Peyer's patch (tissue), 4 donors: Measurements from ENCODE around the gene GTPBP6. TPM values are rescaled to one million over a fixed set of nuclear protein-coding genes. Genes with fewer than 3 reads are reported as not detected.
A peak's percentile ranks its signal among the peaks of the same experiment; 100 is the strongest.
"Not testable (repeated sequence)": the region's sequence is repeated elsewhere in the genome, so short reads cannot be mapped to it uniquely, and the experiment has no call there.

Experiments
- DNase-seq, 3 donors: peaks; one replicate each; pipeline ENCODE4 v3.0.0-alpha.2; 2017 to 2019
- H3K27ac ChIP-seq, 4 donors: fragments of 200-600 bp; sonication (generic); one replicate each; pipeline ENCODE4 v1.5.1; 2016 to 2019
- H3K27me3 ChIP-seq, 2 donors: fragments of 200-600 bp; sonication (generic); one replicate each; pipeline ENCODE4 v1.5.1; 2019
- H3K36me3 ChIP-seq, 3 donors: fragments of 200-600 bp; sonication (generic); one replicate each; pipeline ENCODE4 v1.5.1; 2016 to 2019
- H3K4me1 ChIP-seq, 4 donors: fragments of 200-600 bp; sonication (generic); one replicate each; pipeline ENCODE4 v1.5.1; 2016 to 2019
- H3K4me3 ChIP-seq, 4 donors: fragments of 200-600 bp; sonication (generic); 1 replicate in 3 of 4; 2 replicates in 1 of 4; pipeline ENCODE4 v1.5.1; 2016 to 2019; ENCODE audit warnings: mild to moderate bottlenecking in 1 of 4
- H3K9me3 ChIP-seq, 4 donors: fragments of 200-600 bp; sonication (generic); one replicate each; pipeline ENCODE4 v1.5.1; 2016 to 2019; ENCODE audit warnings: mild to moderate bottlenecking in 1 of 4
- POLR2A ChIP-seq, 2 donors: fragments of 450-650 bp; IDR thresholded peaks; one replicate each; pipeline ENCODE4 v1.5.1; 2017; ENCODE audit warnings: antibody characterized with exemption in 2 of 2, mild to moderate bottlenecking in 2 of 2, moderate library complexity in 2 of 2
- total RNA-seq, 4 donors: library from RNA; depleted of rRNA; stranded (reverse); fragments of >200 nt; gene quantifications; one replicate each; pipeline ENCODE4 v1.1.0, GENCODE V29; 2016
- TF ChIP-seq, protein P1 (sequence below), 6 experiments: fragments of 450-650 bp in 4 of 6; fragments of 200-600 bp in 2 of 6; sonication (generic) in 1 of 6; IDR thresholded peaks; one replicate each; pipeline ENCODE4 v1.5.1; 2017 to 2019; ENCODE audit warnings: antibody characterized with exemption in 6 of 6, mild to moderate bottlenecking in 3 of 6, moderate library complexity in 1 of 6

The GTPBP6 gene
- total RNA-seq, 4 donors from 2014 or later, result 17.9 to 38.5 (median 30.8) TPM

DNA sequence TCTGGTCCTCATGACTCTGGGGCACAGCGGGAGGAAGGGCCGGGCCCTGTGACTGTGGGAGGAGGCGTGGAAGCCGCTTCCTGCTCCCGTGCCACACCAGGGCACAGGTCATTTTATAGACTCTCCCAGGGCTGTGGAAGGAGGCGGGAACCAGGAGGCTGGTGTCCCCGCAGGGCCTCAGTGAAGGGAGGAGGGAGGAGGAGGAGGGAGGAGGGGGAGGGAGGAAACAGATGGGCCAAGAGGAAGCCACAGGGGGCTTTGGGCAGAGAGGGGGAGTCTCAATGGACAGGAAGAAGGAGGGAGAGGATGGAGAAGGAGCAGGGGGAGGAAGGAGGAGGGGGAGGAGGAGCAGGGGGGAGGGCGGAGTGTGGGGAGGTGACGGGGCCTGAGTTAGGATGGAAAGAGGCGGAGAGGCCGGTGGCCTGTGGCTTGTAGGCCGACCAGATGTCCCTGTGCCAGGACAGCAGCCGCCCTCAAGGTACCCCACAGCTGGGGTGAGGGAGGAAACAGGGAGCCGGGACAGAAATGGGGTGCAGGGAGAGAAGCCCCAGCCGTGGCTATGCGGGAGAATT lies 43.6 kb downstream of the GTPBP6 start:
- Histone ChIP-seq H3K27ac (peak overlapping the region in 3 of 4 donors; percentile 7 to 76 (median 51)), H3K27me3 (no peaks in the 10 kb centered on the region), H3K4me1 (peaks cover 0 to 19% (median 11%) of the 10 kb centered on the region in 4 donors), H3K36me3 (no peaks in the 10 kb centered on the region), H3K9me3 (no peaks in the 10 kb centered on the region), H3K4me3 (peak overlapping the region in 2 of 4 donors; percentile 72 to 74)
- DNase-seq, result peak in 2 of 3 donors; percentile 72
- TF ChIP-seq, protein P1, sequence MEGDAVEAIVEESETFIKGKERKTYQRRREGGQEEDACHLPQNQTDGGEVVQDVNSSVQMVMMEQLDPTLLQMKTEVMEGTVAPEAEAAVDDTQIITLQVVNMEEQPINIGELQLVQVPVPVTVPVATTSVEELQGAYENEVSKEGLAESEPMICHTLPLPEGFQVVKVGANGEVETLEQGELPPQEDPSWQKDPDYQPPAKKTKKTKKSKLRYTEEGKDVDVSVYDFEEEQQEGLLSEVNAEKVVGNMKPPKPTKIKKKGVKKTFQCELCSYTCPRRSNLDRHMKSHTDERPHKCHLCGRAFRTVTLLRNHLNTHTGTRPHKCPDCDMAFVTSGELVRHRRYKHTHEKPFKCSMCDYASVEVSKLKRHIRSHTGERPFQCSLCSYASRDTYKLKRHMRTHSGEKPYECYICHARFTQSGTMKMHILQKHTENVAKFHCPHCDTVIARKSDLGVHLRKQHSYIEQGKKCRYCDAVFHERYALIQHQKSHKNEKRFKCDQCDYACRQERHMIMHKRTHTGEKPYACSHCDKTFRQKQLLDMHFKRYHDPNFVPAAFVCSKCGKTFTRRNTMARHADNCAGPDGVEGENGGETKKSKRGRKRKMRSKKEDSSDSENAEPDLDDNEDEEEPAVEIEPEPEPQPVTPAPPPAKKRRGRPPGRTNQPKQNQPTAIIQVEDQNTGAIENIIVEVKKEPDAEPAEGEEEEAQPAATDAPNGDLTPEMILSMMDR (IDR thresholded peaks at IDR 0.05), result no peak
- TF ChIP-seq POLR2A (IDR thresholded peaks at IDR 0.05), result no peak

GRCh38 chrX:270848-271367 lies 47.7 kb downstream of the GTPBP6 start:
- no peaks in the 10 kb centered on the region for H3K27me3 ChIP-seq
- TF ChIP-seq, protein P1 (IDR thresholded peaks at IDR 0.05), result no peak
- TF ChIP-seq POLR2A (IDR thresholded peaks at IDR 0.05), result no peak
- peaks cover 0 to 10% (median 3%) of the 10 kb centered on the region in 4 donors for H3K4me1 ChIP-seq
- no peaks in the 10 kb centered on the region for H3K36me3 ChIP-seq
- peak in 2 of 3 donors; percentile 6 to 40 for DNase-seq
- no peaks in the 10 kb centered on the region for H3K9me3 ChIP-seq
- H3K4me3 ChIP-seq, result no peak overlapping the region
- no peak overlapping the region for H3K27ac ChIP-seq

DNA sequence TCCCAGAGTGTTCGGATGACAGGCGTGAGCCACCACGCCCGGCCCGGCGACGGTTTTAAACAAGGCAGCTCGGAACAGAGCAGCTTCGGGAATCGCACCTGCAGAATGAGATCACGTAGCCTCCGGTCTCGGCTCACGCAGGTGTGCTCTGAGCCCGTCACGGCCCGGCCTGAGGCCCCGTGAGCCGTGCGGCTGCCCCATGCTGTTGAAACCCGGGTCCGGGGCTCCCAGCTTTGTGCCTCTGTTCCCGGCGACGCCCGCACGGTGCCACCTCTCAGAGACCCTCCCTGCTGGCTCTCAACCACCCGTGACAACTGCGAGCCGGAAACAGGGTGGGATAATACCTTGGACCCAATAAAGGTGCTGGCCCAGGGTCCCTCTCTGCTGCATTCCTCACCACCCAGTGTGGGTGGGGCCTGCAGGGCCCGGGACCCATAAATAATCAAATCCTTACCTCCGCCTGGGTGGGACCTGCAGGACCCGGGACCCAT lies 50.8 kb downstream of the GTPBP6 start:
- H3K36me3 ChIP-seq, result no peaks in the 10 kb centered on the region
- no peak for TF ChIP-seq POLR2A (IDR thresholded peaks at IDR 0.05)
- TF ChIP-seq, protein P1 (IDR thresholded peaks at IDR 0.05), result no peak
- H3K4me1 ChIP-seq, result no peaks in the 10 kb centered on the region
- no peak overlapping the region for H3K27ac ChIP-seq
- H3K27me3 ChIP-seq, result no peaks in the 10 kb centered on the region
- peak in 2 of 3 donors; percentile 14 to 51 for DNase-seq
- no peaks in the 10 kb centered on the region for H3K9me3 ChIP-seq
- no peak overlapping the region for H3K4me3 ChIP-seq

GRCh38 chrX:265502-265901 lies 53.1 kb downstream of the GTPBP6 start:
- H3K27me3 ChIP-seq, result no peaks in the 10 kb centered on the region
- no peak overlapping the region for H3K4me3 ChIP-seq
- no peaks in the 10 kb centered on the region for H3K9me3 ChIP-seq
- peaks cover 0 to 8% (median 0%) of the 10 kb centered on the region in 4 donors for H3K4me1 ChIP-seq
- DNase-seq, result no peak
- no peak overlapping the region for H3K27ac ChIP-seq
- TF ChIP-seq, protein P1 (IDR thresholded peaks at IDR 0.05), result no peak
- no peak for TF ChIP-seq POLR2A (IDR thresholded peaks at IDR 0.05)
- H3K36me3 ChIP-seq, result no peaks in the 10 kb centered on the region

DNA sequence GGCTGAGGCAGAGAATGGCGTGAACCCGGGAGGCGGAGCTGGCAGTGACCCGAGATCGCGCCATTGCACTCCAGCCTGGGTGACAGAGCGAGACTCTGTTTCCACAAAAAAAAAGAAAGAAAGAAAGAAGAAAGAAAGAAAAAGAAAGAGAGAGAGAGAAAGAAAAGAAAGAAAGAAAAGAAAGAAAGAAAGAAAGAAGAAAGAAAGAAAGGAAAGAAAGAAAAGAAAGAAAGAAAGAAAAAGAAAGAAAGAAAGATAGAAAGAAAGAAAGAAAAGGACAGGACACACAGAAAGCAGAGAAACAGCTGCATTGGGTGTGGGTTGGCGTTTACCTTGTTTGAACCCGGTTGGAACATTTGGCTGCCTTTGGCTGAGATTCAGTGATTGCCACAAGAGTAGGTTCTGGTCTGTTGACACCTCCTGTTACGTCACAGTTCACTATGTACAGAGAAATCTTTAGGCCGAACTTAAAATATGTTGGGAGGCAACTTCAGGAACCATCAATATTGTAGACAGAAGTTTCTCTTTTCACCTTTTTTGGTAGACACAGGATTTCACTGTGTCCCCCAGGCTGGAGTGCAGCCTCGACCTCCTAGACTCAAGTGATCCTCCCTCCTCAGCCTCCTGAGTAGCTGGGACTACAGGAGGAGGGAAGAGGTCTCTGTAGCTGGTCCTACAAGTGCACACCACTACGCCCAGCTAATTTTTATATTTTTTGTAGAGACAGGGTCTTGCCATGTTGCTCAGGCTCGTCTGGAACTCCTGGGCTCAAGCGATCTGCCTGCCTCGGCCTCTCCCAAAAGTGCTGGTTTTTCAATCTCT lies 53.8 kb downstream of the GTPBP6 start:
- TF ChIP-seq, protein P1 (IDR thresholded peaks at IDR 0.05), result no peak
- no peak for TF ChIP-seq POLR2A (IDR thresholded peaks at IDR 0.05)
- H3K27me3 ChIP-seq, result no peaks in the 10 kb centered on the region
- no peak overlapping the region for H3K27ac ChIP-seq
- no peaks in the 10 kb centered on the region for H3K36me3 ChIP-seq
- no peak overlapping the region for H3K4me3 ChIP-seq
- H3K4me1 ChIP-seq, result peaks cover 0 to 8% (median 0%) of the 10 kb centered on the region in 4 donors
- no peak for DNase-seq
- H3K9me3 ChIP-seq, result no peaks in the 10 kb centered on the region

- H3K27me3 ChIP-seq, H3K4me1 ChIP-seq, H3K27ac ChIP-seq, H3K36me3 ChIP-seq, H3K4me3 ChIP-seq, H3K9me3 ChIP-seq: not testable (repeated sequence)
- peak in 2 of 3 donors; percentile 11 to 31 for DNase-seq
Measured at GRCh38 chrX:264006-264405, 54.6 kb downstream of the GTPBP6 start.
